Esophagus squamous epithelium (tissue), 4 donors: ENCODE data around the gene SEMA5B.

Experiments
- CTCF ChIP-seq, 6 experiments: fragments of 450-650 bp in 4 of 6; fragments of 200-600 bp in 2 of 6; sonication (generic) in 2 of 6; IDR thresholded peaks; one replicate each; pipeline ENCODE4 v1.5.1; 2016 to 2019; ENCODE audit warnings: antibody characterized with exemption in 6 of 6, mild to moderate bottlenecking in 4 of 6, moderate library complexity in 4 of 6
- POLR2A ChIP-seq, 4 donors: fragments of 450-650 bp; IDR thresholded peaks; one replicate each; pipeline ENCODE4 v1.6.1; 2017; ENCODE audit warnings: antibody characterized with exemption in 4 of 4, mild to moderate bottlenecking in 4 of 4, moderate library complexity in 3 of 4

GRCh38 chr3:122921791-122922651, 105.5 kb downstream of the SEMA5B start:
- TF ChIP-seq CTCF (IDR thresholded peaks at IDR 0.05): peak in 2 of 6 experiments; percentile 6 to 11
- no peak for TF ChIP-seq POLR2A (IDR thresholded peaks at IDR 0.05)
